Measurements from ENCODE around the gene EYA3.

GRCh38 chr1:27951396-27951795, 137.0 kb downstream of the EYA3 start:
- TF ChIP-seq, protein P1, sequence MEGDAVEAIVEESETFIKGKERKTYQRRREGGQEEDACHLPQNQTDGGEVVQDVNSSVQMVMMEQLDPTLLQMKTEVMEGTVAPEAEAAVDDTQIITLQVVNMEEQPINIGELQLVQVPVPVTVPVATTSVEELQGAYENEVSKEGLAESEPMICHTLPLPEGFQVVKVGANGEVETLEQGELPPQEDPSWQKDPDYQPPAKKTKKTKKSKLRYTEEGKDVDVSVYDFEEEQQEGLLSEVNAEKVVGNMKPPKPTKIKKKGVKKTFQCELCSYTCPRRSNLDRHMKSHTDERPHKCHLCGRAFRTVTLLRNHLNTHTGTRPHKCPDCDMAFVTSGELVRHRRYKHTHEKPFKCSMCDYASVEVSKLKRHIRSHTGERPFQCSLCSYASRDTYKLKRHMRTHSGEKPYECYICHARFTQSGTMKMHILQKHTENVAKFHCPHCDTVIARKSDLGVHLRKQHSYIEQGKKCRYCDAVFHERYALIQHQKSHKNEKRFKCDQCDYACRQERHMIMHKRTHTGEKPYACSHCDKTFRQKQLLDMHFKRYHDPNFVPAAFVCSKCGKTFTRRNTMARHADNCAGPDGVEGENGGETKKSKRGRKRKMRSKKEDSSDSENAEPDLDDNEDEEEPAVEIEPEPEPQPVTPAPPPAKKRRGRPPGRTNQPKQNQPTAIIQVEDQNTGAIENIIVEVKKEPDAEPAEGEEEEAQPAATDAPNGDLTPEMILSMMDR (IDR thresholded peaks at IDR 0.05; ENCODE audit: extremely low read depth in 1 of 2, insufficient read depth in 1 of 2, low read depth in 1 of 2, low read length in 2 of 2) = no peak
- TF ChIP-seq EZH2 (IDR thresholded peaks at IDR 0.05; ENCODE audit: borderline replicate concordance, low read depth, low read length, severe bottlenecking) = no peak

Measured in endothelial cell of umbilical vein (primary cell).